Erythroblast (primary cell): ENCODE measurements around the gene KIAA0513.

Source experiments
- GATA1 ChIP-seq: IDR thresholded peaks from 2 replicates; pipeline ENCODE4 v1.6.1; 2011; ENCODE audit warnings: low read depth, mild to moderate bottlenecking, control low read depth, low read length, moderate library complexity
- POLR2A ChIP-seq: IDR thresholded peaks from 2 replicates; pipeline ENCODE4 v1.6.1; 2011; ENCODE audit warnings: mild to moderate bottlenecking, low read length

- no peak for TF ChIP-seq POLR2A
- TF ChIP-seq GATA1 = no peak
Observed at GRCh38 chr16:85124636-85125346, 97.2 kb downstream of the KIAA0513 start.
